ENCODE results near the gene C2orf42. TPM values are rescaled to one million over a fixed set of nuclear protein-coding genes. Genes with fewer than 3 reads are reported as not detected.
"Not testable (repeated sequence)": the region's sequence is repeated elsewhere in the genome, so short reads cannot be mapped to it uniquely, and the experiment has no call there.

C2orf42 gene
- total and polyA plus RNA-seq, 2 of the 4 experiments (the other 2 are of a cell fraction) = 7.5 to 31.5 TPM

DNA sequence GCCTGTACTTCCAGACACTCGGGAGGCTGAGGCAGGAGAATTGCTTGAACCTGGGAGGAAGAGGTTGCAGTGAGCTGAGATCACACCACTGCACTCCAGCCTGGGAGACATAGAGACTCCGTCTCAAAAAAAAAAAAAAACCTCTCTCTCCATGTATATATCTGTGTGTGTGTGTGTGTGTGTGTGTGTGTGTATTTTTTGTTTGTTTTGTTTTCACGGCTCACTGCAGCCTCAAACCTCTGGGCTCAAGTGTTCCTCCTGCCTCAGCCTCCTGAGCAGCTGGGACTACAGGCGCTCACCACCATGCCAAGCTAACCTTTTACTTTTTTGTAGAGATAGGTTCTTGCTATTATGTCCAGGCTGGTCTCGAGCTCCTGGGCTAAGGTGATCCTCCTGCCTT lies 80.4 kb downstream of the C2orf42 start:
- POLR2A ChIA-PET (ENCODE audit: unreplicated experiment); H2BK15ac ChIP-seq (ENCODE audit: low read depth, low read length); H4K20me1 ChIP-seq (ENCODE audit: insufficient read depth, low read length); H3K14ac ChIP-seq (replicated peaks; ENCODE audit: low read depth, low read length); H3K23ac ChIP-seq (ENCODE audit: low read depth, low read length); H3K27me3 ChIP-seq (ENCODE audit: control insufficient read depth, insufficient read depth, low read length); H2AFZ ChIP-seq (replicated peaks; ENCODE audit: low read length, poor library complexity); H3K18ac ChIP-seq (ENCODE audit: low read depth, low read length); H3K36me3 ChIP-seq (ENCODE audit: control insufficient read depth, insufficient read depth, low read length); H3K4me3 ChIP-seq (ENCODE audit: insufficient read depth, low read depth, low read length); H3K4me2 ChIP-seq (ENCODE audit: low read depth, low read length); BruUV-seq (replicated peaks); H3K27ac ChIP-seq (ENCODE audit: insufficient read depth, low read length); in situ Hi-C loops (cut with MboI; ENCODE audit: low sequenced_read_pairs); H3K9me3 ChIP-seq (ENCODE audit: control insufficient read depth, insufficient read depth, low read length); H2AK9ac ChIP-seq (replicated peaks; ENCODE audit: low read depth, low read length, poor library complexity); CTCF ChIA-PET; H3K79me1 ChIP-seq (ENCODE audit: low read depth in 1 of 2, low read length in 2 of 2); H3K4ac ChIP-seq (ENCODE audit: low read depth, low read length); DNase-seq; H2BK20ac ChIP-seq (ENCODE audit: low read depth, low read length); ATAC-seq (ENCODE audit: low read depth); dilution Hi-C loops (cut with HindIII; ENCODE audit: low sequenced_read_pairs, unreplicated experiment); H4K5ac ChIP-seq (ENCODE audit: low read depth, low read length); H3K56ac ChIP-seq (ENCODE audit: extremely low read depth, insufficient read depth, low read length); intact Hi-C loops (cut with micrococcal nuclease); H2BK120ac ChIP-seq (ENCODE audit: low read depth, low read length); H2AK5ac ChIP-seq (ENCODE audit: low read depth, low read length); H2BK5ac ChIP-seq (ENCODE audit: low read depth, low read length, poor library complexity, severe bottlenecking); H4K8ac ChIP-seq (ENCODE audit: low read depth in 2 of 2, low read length in 2 of 2); H4K91ac ChIP-seq (ENCODE audit: insufficient read depth, low read depth, low read length); H3K9ac ChIP-seq (ENCODE audit: low read depth, low read length): not testable (repeated sequence)
- peaks cover 17% of the 10 kb centered on the region for H3K9me1 ChIP-seq (ENCODE audit: insufficient read depth, low read length)
- no CpG with 5 or more reads among the region's 5 CpGs for WGBS, 2 experiments (ENCODE audit: extremely low coverage in 2 of 2, insufficient read length in 1 of 2)
- peaks cover 27% of the 10 kb centered on the region for H3K4me1 ChIP-seq (ENCODE audit: control insufficient read depth, insufficient read depth, low read length)

GRCh38 chr2:70106138-70106537 lies 84.7 kb downstream of the C2orf42 start:
- H4K8ac ChIP-seq (ENCODE audit: low read depth in 2 of 2, low read length in 2 of 2); H3K27ac ChIP-seq (ENCODE audit: insufficient read depth, low read length); in situ Hi-C loops (cut with MboI; ENCODE audit: low sequenced_read_pairs): not testable (repeated sequence)

More at GRCh38 chr2:70106138-70106537, 84.7 kb downstream of the C2orf42 start:
- H3K36me3 ChIP-seq (ENCODE audit: control insufficient read depth, insufficient read depth, low read length); H2BK15ac ChIP-seq (ENCODE audit: low read depth, low read length); H4K91ac ChIP-seq (ENCODE audit: insufficient read depth, low read depth, low read length); H2AK9ac ChIP-seq (replicated peaks; ENCODE audit: low read depth, low read length, poor library complexity); H3K4ac ChIP-seq (ENCODE audit: low read depth, low read length); H3K56ac ChIP-seq (ENCODE audit: extremely low read depth, insufficient read depth, low read length); H2BK5ac ChIP-seq (ENCODE audit: low read depth, low read length, poor library complexity, severe bottlenecking); H3K4me3 ChIP-seq (ENCODE audit: insufficient read depth, low read depth, low read length); DNase-seq; H3K23ac ChIP-seq (ENCODE audit: low read depth, low read length); H4K20me1 ChIP-seq (ENCODE audit: insufficient read depth, low read length); ATAC-seq (ENCODE audit: low read depth); H3K9ac ChIP-seq (ENCODE audit: low read depth, low read length); intact Hi-C loops (cut with micrococcal nuclease); H2BK20ac ChIP-seq (ENCODE audit: low read depth, low read length); H3K79me1 ChIP-seq (ENCODE audit: low read depth in 1 of 2, low read length in 2 of 2); dilution Hi-C loops (cut with HindIII; ENCODE audit: low sequenced_read_pairs, unreplicated experiment); H3K9me3 ChIP-seq (ENCODE audit: control insufficient read depth, insufficient read depth, low read length); H3K4me2 ChIP-seq (ENCODE audit: low read depth, low read length); CTCF ChIA-PET; H3K27me3 ChIP-seq (ENCODE audit: control insufficient read depth, insufficient read depth, low read length); H3K14ac ChIP-seq (replicated peaks; ENCODE audit: low read depth, low read length); H4K5ac ChIP-seq (ENCODE audit: low read depth, low read length); H3K9me1 ChIP-seq (ENCODE audit: insufficient read depth, low read length); H3K18ac ChIP-seq (ENCODE audit: low read depth, low read length); BruUV-seq (replicated peaks); H2BK120ac ChIP-seq (ENCODE audit: low read depth, low read length); POLR2A ChIA-PET (ENCODE audit: unreplicated experiment); H2AK5ac ChIP-seq (ENCODE audit: low read depth, low read length); H2AFZ ChIP-seq (replicated peaks; ENCODE audit: low read length, poor library complexity): not testable (repeated sequence)
- 100% methylated on average over 1 of the region's 8 CpGs; no CpG with 5 or more reads in 1 of the 2 experiments for WGBS, 2 experiments (ENCODE audit: extremely low coverage in 2 of 2, insufficient read length in 1 of 2)
- peaks cover 13% of the 10 kb centered on the region for H3K4me1 ChIP-seq (ENCODE audit: control insufficient read depth, insufficient read depth, low read length)
